Choroid plexus epithelial cell (primary cell): Measurements from ENCODE around the gene KLF15.

ENCODE experiments used
- DNase-seq: peaks from one replicate; pipeline ENCODE4 v3.0.0-alpha.2; 2010; ENCODE audit warnings: low read depth
- H3K4me3 ChIP-seq: 2 replicates; pipeline ENCODE4 v1.5.1; 2011; ENCODE audit warnings: low read depth, mild to moderate bottlenecking, control low read depth, low read length, moderate library complexity
- TF ChIP-seq, protein P1 (sequence below): conservative IDR thresholded peaks from 2 replicates; pipeline ENCODE4 v1.5.1; 2011; ENCODE audit warnings: low read depth, mild to moderate bottlenecking, control low read depth, inconsistent platforms, low read length, moderate library complexity

Gene KLF15

DNA sequence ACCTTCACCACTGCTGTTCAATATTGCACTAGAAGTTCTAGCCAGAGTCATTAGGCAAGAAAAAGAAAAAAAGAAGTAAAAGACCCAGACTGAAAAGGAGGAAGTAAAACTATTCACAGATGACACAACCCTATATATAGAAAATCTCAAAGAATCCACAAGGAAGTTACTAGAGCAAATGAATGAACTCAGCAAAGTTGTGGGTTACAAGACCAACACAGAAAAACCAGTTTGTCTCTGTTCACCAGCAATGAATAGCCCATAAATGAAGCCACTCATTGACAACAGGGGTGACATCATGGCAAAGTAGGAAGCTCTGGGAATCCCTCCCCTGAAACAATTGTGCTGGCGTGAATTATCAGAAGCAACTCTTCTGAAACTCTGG, 42.1 kb upstream of the KLF15 start:
- TF ChIP-seq, protein P1, sequence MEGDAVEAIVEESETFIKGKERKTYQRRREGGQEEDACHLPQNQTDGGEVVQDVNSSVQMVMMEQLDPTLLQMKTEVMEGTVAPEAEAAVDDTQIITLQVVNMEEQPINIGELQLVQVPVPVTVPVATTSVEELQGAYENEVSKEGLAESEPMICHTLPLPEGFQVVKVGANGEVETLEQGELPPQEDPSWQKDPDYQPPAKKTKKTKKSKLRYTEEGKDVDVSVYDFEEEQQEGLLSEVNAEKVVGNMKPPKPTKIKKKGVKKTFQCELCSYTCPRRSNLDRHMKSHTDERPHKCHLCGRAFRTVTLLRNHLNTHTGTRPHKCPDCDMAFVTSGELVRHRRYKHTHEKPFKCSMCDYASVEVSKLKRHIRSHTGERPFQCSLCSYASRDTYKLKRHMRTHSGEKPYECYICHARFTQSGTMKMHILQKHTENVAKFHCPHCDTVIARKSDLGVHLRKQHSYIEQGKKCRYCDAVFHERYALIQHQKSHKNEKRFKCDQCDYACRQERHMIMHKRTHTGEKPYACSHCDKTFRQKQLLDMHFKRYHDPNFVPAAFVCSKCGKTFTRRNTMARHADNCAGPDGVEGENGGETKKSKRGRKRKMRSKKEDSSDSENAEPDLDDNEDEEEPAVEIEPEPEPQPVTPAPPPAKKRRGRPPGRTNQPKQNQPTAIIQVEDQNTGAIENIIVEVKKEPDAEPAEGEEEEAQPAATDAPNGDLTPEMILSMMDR = no peak
- no peak overlapping the region for H3K4me3 ChIP-seq
- no peak for DNase-seq

DNA sequence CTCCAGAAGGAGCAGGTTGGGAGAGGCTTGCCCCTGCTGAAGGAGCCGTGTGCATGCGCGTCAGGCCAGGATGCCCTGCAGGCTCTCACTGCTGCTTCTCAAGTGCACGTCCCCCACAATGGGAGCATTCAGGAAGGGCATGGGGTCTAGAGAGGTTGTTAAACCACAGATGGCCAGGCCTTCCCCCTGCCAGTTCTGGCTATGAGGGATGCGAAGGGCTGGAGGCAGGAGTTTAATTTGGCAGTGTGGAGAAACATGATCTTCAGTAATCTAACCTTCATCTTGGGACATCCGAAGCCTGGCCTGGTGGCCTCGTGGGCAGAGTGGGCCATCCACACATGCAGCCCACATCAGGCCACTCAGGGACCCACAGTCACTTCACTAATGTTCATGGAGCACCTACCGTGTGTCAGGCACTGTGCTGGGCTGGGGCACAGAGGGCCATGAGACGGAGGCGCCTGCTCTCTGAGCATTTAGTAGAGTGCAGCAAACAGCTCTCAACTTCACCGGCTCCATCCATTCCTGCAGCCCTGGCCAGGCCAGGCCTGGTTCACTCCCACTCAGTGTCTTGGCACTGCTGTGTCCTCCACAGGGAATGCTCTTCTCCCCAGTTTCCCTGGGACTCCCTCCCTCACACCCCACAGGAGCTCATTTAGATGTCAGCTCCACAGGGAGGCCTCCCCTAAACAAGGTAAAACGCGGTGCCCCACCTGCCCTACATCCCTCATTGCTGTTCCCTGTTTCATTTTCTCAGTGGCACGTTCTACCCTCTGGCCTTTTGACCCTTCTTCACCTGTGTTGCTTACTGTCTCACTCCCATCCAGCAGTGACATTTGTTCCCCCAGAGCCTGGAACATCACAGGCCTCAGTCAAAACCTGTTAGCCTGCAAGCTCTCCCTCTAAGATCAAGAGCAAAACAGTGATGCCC, 41.5 kb upstream of the KLF15 start:
- no peak for DNase-seq
- TF ChIP-seq, protein P1 = no peak
- H3K4me3 ChIP-seq = no peak overlapping the region

DNA sequence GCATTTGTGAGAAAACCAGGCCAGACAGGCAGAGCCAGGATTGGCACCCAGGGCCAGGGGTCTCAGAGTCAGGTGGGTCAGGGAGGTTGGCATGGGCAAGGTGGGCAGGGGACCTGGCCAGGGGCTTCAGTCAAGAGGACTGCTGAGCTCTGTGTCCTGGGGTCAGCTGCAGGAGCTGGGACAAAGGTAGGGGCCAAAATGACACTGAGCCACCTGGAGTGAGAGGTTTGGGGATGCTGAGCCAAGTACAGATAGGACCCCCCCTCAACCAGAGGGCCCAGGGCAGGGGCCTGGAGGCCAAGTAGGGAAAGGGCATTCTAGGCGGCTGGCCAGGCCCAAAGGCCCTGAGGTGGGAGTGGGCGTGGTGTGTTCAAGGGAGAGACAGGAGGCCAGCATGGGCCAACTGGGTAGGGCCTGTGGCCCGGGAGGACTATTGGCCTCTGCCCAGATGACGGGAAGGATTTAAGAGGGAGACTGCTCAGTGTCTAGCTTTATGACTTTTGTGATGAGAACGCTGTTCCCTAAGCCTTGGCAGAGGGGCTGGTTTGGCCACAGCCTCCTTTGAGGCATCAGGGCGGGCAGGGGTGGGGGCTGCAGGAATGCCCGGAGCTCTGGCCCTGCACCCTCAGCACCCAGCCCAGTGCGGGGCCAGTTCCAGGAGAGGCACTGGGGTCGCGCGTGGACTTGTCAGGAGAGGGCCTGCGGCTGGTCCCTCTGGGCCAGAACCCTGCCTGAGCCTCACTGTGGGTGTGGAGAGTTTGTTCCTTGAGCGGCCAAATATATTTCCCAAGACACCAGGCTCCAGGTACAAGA, 40.6 kb upstream of the KLF15 start:
- TF ChIP-seq, protein P1 = no peak
- no peak for DNase-seq
- no peak overlapping the region for H3K4me3 ChIP-seq

DNA sequence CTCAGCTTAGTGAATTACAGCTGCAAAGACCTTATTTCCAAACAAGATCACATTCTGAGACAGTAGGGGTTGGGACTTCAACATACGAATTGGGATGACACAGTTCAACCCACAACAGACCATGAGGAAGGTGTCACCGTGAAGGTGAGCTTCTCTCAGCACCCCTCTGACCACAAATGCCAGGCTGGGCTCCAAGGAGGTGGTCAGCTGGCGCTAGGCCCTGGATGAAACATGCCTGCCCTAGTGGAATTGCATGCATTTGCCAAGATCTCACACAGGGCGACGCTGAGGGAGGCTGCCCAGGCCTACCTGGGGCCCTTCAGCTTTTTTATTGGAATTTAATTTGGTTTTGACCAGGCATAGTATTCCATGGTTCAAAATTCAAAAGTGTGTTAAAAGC, 39.3 kb upstream of the KLF15 start:
- no peak for DNase-seq
- TF ChIP-seq, protein P1 = no peak

DNA sequence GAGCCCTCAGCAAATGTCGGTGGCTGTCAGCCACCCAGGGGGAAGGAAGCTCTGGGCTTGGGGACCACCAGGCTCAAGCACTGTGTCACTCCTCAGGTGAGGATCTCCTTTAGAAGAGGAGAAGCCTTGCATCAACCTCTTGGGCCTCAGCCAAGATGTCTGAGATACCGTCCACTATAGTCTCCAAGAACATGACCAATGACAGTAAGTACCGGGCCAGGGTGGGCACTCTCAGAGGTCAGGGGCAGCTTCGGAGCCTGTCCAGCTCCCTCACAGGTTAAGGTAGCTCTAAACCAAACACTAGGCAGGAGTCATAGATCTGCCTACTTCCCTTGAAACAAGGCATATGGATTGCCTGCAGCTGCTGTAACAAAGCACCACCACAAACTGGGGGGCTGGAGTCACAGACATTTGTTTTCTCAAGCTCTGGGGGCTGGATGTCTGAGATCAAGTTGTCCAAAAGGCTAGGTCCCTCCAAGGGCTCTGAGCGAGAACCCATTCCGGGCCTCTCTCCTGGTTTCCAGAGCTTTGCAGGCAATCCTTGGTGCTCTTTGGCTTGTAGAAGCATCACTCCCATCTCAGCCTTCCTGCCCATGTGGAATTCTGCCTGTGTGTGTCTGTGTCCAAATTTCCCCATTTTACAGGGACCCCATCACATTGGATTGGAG, 38.8 kb upstream of the KLF15 start:
- DNase-seq = no peak
- TF ChIP-seq, protein P1 = no peak
- H3K4me3 ChIP-seq = no peak overlapping the region

More for the DNA sequence above, 39.3 kb upstream of the KLF15 start:
- H3K4me3 ChIP-seq = no peak overlapping the region

DNA sequence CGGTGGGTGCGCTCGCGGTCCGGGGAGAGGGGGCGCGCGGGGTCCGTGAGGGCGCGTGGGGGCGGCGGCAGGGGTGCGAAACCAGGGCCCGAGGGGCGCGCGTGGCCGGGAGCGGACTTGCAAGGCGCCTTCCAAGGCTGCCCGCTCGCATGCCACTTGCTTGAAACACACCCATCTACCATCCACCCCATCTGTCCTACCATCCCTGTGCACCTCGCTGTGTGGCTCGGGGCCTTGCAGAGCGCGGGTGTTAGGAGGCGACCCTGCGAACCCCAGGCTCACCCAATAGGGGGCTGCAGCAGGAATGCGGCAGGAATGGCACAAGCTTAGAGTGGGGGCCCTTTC, 37.7 kb upstream of the KLF15 start:
- no peak overlapping the region for H3K4me3 ChIP-seq
- TF ChIP-seq, protein P1 = no peak
- DNase-seq = no peak
